ENCODE results near the gene PEG3.
"Not testable (repeated sequence)": the region's sequence is repeated elsewhere in the genome, so short reads cannot be mapped to it uniquely, and the experiment has no call there.

Gene PEG3

GRCh38 chr19:56858026-56858425 is 17.5 kb upstream of the PEG3 start:
- no peak overlapping the region for H3K4me3 ChIP-seq (replicated peaks in 1 of 2; ENCODE audit: low read depth in 2 of 2, low read length in 2 of 2)
- TF ChIP-seq, protein P1, sequence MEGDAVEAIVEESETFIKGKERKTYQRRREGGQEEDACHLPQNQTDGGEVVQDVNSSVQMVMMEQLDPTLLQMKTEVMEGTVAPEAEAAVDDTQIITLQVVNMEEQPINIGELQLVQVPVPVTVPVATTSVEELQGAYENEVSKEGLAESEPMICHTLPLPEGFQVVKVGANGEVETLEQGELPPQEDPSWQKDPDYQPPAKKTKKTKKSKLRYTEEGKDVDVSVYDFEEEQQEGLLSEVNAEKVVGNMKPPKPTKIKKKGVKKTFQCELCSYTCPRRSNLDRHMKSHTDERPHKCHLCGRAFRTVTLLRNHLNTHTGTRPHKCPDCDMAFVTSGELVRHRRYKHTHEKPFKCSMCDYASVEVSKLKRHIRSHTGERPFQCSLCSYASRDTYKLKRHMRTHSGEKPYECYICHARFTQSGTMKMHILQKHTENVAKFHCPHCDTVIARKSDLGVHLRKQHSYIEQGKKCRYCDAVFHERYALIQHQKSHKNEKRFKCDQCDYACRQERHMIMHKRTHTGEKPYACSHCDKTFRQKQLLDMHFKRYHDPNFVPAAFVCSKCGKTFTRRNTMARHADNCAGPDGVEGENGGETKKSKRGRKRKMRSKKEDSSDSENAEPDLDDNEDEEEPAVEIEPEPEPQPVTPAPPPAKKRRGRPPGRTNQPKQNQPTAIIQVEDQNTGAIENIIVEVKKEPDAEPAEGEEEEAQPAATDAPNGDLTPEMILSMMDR (IDR thresholded peaks at IDR 0.05; ENCODE audit: low read depth, low read length), result no peak
- no peak for DNase-seq (ENCODE audit: low read depth in 2 of 2)

DNA sequence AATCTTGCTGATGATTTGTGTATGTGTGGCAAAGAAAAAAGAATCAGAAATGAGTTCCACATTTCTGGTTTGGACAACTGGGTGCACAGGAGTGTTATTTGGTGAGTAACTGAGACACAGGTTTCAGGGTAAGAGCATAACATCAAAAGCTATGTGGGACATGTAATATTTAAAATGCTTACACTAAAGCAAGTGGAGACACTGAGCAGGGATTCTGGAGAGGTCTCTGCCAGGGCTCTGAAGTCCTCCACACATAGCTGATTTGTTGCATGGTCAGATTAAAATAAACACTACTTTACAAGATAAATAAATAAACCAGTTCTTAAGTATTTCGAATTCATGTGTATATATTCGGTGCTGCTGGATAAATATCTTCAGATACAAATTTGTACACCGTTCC is 16.3 kb upstream of the PEG3 start:
- TF ChIP-seq, protein P1 (IDR thresholded peaks at IDR 0.05; ENCODE audit: low read depth, low read length), result no peak
- H3K4me3 ChIP-seq (replicated peaks in 1 of 2; ENCODE audit: low read depth in 2 of 2, low read length in 2 of 2), result no peak overlapping the region
- DNase-seq (ENCODE audit: low read depth in 2 of 2), result no peak

- not testable (repeated sequence) for H3K4me3 ChIP-seq (replicated peaks in 1 of 2; ENCODE audit: low read depth in 2 of 2, low read length in 2 of 2)
Observed at GRCh38 chr19:56852361-56852760, 11.8 kb upstream of the PEG3 start.

GRCh38 chr19:56848166-56848565 is 7.6 kb upstream of the PEG3 start:
- TF ChIP-seq, protein P1 (IDR thresholded peaks at IDR 0.05; ENCODE audit: low read depth, low read length), result no peak
- no peak overlapping the region for H3K4me3 ChIP-seq (replicated peaks in 1 of 2; ENCODE audit: low read depth in 2 of 2, low read length in 2 of 2)
- no peak for DNase-seq (ENCODE audit: low read depth in 2 of 2)

More at GRCh38 chr19:56852361-56852760, 11.8 kb upstream of the PEG3 start:
- not testable (repeated sequence) for DNase-seq (ENCODE audit: low read depth in 2 of 2)

- H3K4me3 ChIP-seq (replicated peaks in 1 of 2; ENCODE audit: low read depth in 2 of 2, low read length in 2 of 2), result no peak overlapping the region
- TF ChIP-seq, protein P1 (IDR thresholded peaks at IDR 0.05; ENCODE audit: low read depth, low read length), result no peak
- DNase-seq (ENCODE audit: low read depth in 2 of 2), result no peak
Observed at GRCh38 chr19:56842412-56842811, 1.9 kb upstream of the PEG3 start.

DNA sequence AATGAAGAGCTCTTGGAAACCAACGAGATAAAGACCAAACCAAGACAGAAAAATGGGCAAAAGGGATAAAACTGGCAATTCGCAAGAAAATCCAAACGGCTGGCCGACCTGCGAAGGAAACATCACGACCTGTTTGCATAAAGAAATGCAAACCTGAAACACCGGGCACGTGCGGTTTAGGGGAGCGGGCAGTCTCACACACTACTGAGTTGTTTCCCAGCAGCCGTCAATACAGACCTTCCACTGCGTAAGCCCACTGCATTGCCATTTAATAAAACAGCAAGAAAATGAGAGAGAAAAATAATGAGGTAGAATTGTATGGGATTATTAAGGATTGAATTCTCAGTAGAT is 642 bp upstream of the PEG3 start:
- H3K4me3 ChIP-seq (replicated peaks in 1 of 2; ENCODE audit: low read depth in 2 of 2, low read length in 2 of 2), result no peak overlapping the region
- TF ChIP-seq, protein P1 (IDR thresholded peaks at IDR 0.05; ENCODE audit: low read depth, low read length), result no peak

GRCh38 chr19:56839652-56840450 is 675 bp downstream of the PEG3 start:
- peak in 1 of 2 donors; percentile 94 for DNase-seq (ENCODE audit: low read depth in 2 of 2)
- peak overlapping the region in 1 of 2 donors; percentile 37 for H3K4me3 ChIP-seq (replicated peaks in 1 of 2; ENCODE audit: low read depth in 2 of 2, low read length in 2 of 2)
- TF ChIP-seq, protein P1 (IDR thresholded peaks at IDR 0.05; ENCODE audit: low read depth, low read length), result no peak

More for the DNA sequence above, 642 bp upstream of the PEG3 start:
- DNase-seq (ENCODE audit: low read depth in 2 of 2), result no peak

Data from cardiac fibroblast (primary cell).